PFSK-1 (cell line): ENCODE measurements around the gene RNF19B.

Experiments
- FOXP2 ChIP-seq: optimal IDR thresholded peaks from 2 replicates; pipeline ENCODE3; 2011; ENCODE audit warnings: borderline replicate concordance, control low read depth, inconsistent platforms; ENCODE audit not compliant: insufficient read depth; ENCODE audit errors: extremely low read length, extremely low read depth
- POLR2AphosphoS5 ChIP-seq: IDR thresholded peaks from 2 replicates; pipeline ENCODE4 v1.6.1; 2012; ENCODE audit warnings: low read depth, mild to moderate bottlenecking, control low read depth, low read length, moderate library complexity
- REST ChIP-seq, 2 experiments: IDR thresholded peaks; 2 replicates each; pipeline versions ENCODE4 v1.6.1 to v1.8.0; 2011 to 2012; ENCODE audit warnings: low read depth in 2 of 2, low read length in 2 of 2, control low read depth in 1 of 2, inconsistent platforms in 1 of 2, mild to moderate bottlenecking in 1 of 2, moderate library complexity in 1 of 2; ENCODE audit not compliant: insufficient read depth in 1 of 2
- SIN3A ChIP-seq: IDR thresholded peaks from 2 replicates; pipeline ENCODE4 v1.6.1; 2012; ENCODE audit warnings: mild to moderate bottlenecking, low read length, moderate library complexity, borderline replicate concordance; ENCODE audit not compliant: insufficient read depth
- TAF1 ChIP-seq: IDR thresholded peaks from 2 replicates; pipeline ENCODE4 v1.6.1; 2012; ENCODE audit warnings: low read length, control low read depth, borderline replicate concordance; ENCODE audit not compliant: insufficient read depth

RNF19B gene

GRCh38 chr1:32928285-32928684 is 36.3 kb downstream of the RNF19B start:
- no peak for TF ChIP-seq REST (IDR thresholded peaks at IDR 0.05; ENCODE audit: insufficient read depth in 1 of 2, low read depth in 2 of 2, low read length in 2 of 2)

- TF ChIP-seq SIN3A (no peak), TAF1 (no peak), POLR2AphosphoS5 (no peak), REST (IDR thresholded peaks at IDR 0.05; ENCODE audit: insufficient read depth in 1 of 2, low read depth in 2 of 2, low read length in 2 of 2) (no peak), FOXP2 (no peak)
Measured at GRCh38 chr1:32927441-32927840, 37.2 kb downstream of the RNF19B start.

GRCh38 chr1:32926562-32926961 is 38.0 kb downstream of the RNF19B start:
- no peak for TF ChIP-seq TAF1

GRCh38 chr1:32925403-32926162 is 39.0 kb downstream of the RNF19B start:
- TF ChIP-seq REST (IDR thresholded peaks at IDR 0.05; ENCODE audit: insufficient read depth in 1 of 2, low read depth in 2 of 2, low read length in 2 of 2), result no peak
- no peak for TF ChIP-seq TAF1
- TF ChIP-seq POLR2AphosphoS5, result no peak
- no peak for TF ChIP-seq FOXP2
- TF ChIP-seq SIN3A, result no peak

- TF ChIP-seq SIN3A (no peak), TAF1 (no peak), POLR2AphosphoS5 (no peak), FOXP2 (no peak), REST (IDR thresholded peaks at IDR 0.05; ENCODE audit: insufficient read depth in 1 of 2, low read depth in 2 of 2, low read length in 2 of 2) (no peak)
Measured at GRCh38 chr1:32924881-32925344, 39.7 kb downstream of the RNF19B start.
